ENCODE measurements around the gene PUM1.

GRCh38 chr1:31069392-31069791 lies 3.9 kb upstream of the PUM1 start:
- TF ChIP-seq CTCF (IDR thresholded peaks at IDR 0.05) (no peak), ZFX (IDR thresholded peaks at IDR 0.05; ENCODE audit: borderline replicate concordance) (no peak)

Data from 22Rv1 (cell line).